Urothelium cell line (cell line): ENCODE results near the gene MASTL.

Experiments
- DNase-seq: peaks from one replicate; pipeline ENCODE4 v3.0.0; 2011; ENCODE audit warnings: low spot score, mixed read lengths
- FAIRE-seq: peaks from 2 replicates; lab custom pipeline; 2011; peaks lifted over from hg19 to GRCh38; lab: Jason Lieb, UNC

The MASTL gene

DNA sequence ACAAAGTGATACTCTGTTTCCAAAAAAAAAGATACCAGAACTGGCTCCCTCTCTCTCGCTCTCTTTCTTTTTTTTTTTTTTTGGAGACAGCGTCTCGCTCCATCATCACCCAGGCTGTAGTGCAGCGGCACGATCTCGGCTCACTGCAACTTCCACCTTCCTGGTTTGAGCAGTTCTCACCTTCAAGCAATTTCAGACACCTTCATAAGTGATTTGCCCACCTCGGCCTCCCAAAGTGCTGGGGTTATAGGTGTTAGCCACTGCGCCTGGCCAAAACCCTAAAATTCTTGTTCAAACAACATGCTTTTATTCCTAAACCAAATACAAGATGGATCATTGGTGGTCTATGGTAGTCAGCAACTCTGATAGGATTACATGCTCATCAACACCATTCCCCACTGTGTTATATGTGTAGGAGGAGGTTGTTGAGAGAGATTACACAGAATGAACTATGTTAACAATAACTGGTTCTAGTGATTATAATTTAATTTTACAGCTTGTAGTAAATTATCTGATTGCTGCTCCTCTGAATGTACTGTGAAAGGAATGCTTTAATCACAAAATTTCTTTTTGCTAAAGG is 69.9 kb downstream of the MASTL start:
- no peak for DNase-seq
- FAIRE-seq = no peak

GRCh38 chr10:27225642-27226257 is 70.6 kb downstream of the MASTL start:
- DNase-seq = no peak
- no peak for FAIRE-seq

- DNase-seq = no peak
- FAIRE-seq = no peak
Observed at GRCh38 chr10:27230022-27230421, 74.9 kb downstream of the MASTL start.

GRCh38 chr10:27235706-27236105 is 80.6 kb downstream of the MASTL start:
- DNase-seq (no peak), FAIRE-seq (no peak)
